ENCODE data around the gene C1QB. TPM values are rescaled to one million over a fixed set of nuclear protein-coding genes. Genes with fewer than 3 reads are reported as not detected.

Gene C1QB
- total RNA-seq, 1 donor from 2014 or later: not detected

- DNase-seq (ENCODE audit: low read depth, low spot score): no peak
Observed at GRCh38 chr1:22633697-22634463, 19.2 kb upstream of the C1QB start.

- no peak for DNase-seq (ENCODE audit: low read depth, low spot score)
Observed at GRCh38 chr1:22635436-22635835, 17.6 kb upstream of the C1QB start.

GRCh38 chr1:22636353-22636752, 16.7 kb upstream of the C1QB start, which contains the start of gene C1QA:
Gene C1QA, plus strand, starts transcription at chr1:22636628. Its CDS starts 989 bp downstream, at chr1:22637617.
- DNase-seq (ENCODE audit: low read depth, low spot score): no peak

DNA sequence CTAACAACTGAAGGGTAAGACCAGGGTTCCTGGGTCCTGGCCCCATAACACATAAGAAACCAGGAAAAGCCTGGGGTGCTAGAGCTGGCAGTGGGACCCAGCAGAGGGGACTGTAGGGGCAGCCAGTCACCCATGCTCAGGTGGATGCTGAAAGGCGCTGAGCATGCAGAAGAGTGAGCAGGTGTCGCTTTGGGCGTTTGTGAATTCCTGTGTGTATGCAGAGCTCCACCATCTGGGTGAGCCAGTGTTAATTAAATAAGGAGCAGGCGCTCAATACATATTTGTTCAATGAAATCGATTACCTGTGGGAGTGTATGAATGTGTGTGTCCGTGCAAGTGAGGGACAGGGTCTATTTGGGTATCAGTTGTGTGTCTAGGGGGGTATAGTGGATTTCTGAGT, 16.1 kb upstream of the C1QB start:
- DNase-seq (ENCODE audit: low read depth, low spot score): no peak

DNA sequence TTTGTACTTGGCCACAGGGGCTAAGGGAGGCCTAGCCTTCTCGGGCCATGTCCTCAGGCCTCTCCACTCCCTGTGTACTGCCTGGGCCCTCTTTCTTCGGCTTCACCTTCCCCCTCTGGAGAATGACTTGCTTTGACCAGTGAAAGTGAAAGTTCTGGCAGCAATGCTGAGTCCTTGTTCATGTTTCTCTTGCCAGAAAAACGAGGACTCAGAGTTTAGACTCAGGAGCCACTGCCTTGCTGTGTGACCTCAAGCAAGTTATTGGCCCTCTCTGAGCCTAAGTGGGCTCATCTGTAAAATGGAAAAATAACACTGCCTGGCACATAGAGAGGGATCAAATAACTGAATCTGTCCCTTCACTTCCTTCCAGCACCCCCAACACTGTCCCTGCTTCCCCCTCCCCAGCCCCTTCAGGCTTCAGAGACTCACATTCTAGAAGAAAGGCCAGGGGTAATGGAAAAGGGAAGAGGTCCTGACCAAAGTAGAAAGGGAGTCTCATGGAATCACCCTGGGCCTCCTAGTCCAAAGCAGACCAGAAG, 15.1 kb upstream of the C1QB start:
- DNase-seq (ENCODE audit: low read depth, low spot score): no peak

- no peak for DNase-seq (ENCODE audit: low read depth, low spot score)
Observed at GRCh38 chr1:22638476-22639234, 14.4 kb upstream of the C1QB start.

DNA sequence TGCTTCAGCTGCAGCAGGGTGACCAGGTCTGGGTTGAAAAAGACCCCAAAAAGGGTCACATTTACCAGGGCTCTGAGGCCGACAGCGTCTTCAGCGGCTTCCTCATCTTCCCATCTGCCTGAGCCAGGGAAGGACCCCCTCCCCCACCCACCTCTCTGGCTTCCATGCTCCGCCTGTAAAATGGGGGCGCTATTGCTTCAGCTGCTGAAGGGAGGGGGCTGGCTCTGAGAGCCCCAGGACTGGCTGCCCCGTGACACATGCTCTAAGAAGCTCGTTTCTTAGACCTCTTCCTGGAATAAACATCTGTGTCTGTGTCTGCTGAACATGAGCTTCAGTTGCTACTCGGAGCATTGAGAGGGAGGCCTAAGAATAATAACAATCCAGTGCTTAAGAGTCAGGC, 13.8 kb upstream of the C1QB start:
- DNase-seq (ENCODE audit: low read depth, low spot score): no peak

DNA sequence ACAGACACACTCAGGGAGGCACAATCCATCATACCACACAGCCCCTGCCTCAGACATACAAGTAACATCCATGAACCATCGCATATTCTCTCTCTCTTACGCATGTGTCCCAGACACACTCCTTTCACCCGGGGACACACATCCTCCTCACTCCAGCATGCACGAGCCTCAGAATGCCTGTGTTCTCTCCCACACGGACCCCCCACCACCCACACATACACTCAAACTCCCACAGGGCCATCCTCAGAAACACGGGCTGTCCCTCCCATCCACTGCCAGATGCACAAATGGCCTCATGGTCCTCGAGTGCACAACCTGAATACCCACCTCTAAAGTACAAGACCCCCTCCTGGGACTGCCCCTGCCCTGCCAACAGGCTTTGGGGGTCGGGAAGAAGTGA, 11.8 kb upstream of the C1QB start:
- no peak for DNase-seq (ENCODE audit: low read depth, low spot score)

GRCh38 chr1:22641906-22642636, 11.0 kb upstream of the C1QB start:
- DNase-seq (ENCODE audit: low read depth, low spot score): no peak

- DNase-seq (ENCODE audit: low read depth, low spot score): no peak
Observed at GRCh38 chr1:22643381-22643780, 9.7 kb upstream of the C1QB start, which contains the start of gene C1QC. Gene C1QC, plus strand, starts transcription at chr1:22643633. Its CDS starts 391 bp downstream, at chr1:22644024.

GRCh38 chr1:22643928-22644327, 9.1 kb upstream of the C1QB start:
- no peak for DNase-seq (ENCODE audit: low read depth, low spot score)

DNA sequence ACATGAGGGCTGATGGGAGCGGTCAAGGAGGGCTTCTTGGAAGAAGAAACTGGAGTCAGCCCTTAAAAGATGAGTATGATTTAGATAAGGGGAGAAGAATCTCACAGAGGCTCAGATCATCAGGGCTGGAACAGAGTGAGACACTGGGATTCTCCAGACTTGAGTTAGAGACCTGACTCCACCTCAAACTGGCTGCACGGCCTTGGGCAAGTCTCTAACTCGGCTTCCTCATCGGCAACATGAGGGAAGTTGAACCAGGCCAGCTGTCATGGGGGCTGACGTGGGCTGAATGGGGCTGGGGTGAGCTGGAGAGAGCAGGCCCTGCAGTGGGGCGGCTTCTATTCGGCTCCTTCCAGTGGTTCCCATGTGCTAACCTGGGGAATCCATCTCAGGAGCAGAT, 7.1 kb upstream of the C1QB start:
- DNase-seq (ENCODE audit: low read depth, low spot score): no peak

DNA sequence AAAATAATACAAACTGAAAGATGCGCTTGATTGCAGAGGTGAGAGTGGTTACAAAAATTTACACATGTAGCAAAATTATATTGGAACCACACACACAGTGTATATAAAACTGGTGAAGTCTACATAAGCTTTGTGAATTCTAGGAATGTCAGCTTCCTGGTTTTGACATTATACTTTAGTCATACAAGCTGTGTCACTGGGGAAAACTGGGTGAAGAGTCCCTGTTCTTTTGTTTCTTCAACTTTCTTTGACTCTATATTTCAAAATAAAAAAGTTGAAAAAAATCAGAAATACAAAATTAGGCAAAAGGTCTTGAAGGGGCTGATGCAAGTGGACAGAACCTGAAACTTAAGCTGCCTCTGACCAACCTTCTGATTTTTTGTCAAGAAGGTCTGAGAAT, 6.7 kb upstream of the C1QB start:
- no peak for DNase-seq (ENCODE audit: low read depth, low spot score)

DNA sequence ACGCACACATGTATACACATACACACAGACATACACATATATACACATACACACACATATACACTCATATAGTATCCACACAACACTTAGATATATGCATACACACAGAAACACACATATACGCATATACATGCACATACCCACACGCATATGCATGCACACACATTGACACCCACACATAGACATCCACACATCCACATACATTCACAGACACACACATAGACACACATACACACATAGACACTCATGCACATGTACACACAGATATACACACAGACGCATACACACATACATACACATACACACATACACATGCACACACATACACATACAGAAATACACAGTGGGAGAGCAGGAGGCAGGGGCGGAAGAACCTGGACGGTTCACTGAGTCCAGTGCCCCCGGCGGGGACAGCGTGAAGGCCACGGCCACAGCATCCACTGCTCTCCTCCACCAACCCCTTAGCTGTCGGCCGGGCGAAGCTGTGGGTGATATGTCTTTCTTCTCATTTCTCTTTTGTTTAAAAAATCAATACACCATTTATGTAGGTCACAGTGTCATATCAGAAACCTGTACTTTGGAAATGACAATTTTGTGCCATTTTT, 2.8 kb upstream of the C1QB start:
- DNase-seq (ENCODE audit: low read depth, low spot score): no peak

GRCh38 chr1:22651941-22652856, 837 bp upstream of the C1QB start:
- DNase-seq (ENCODE audit: low read depth, low spot score): no peak

- no peak for DNase-seq (ENCODE audit: low read depth, low spot score)
Observed at GRCh38 chr1:22654692-22655091, 1.7 kb downstream of the C1QB start.

- DNase-seq (ENCODE audit: low read depth, low spot score): no peak
Observed at GRCh38 chr1:22658385-22659163, 5.5 kb downstream of the C1QB start.

DNA sequence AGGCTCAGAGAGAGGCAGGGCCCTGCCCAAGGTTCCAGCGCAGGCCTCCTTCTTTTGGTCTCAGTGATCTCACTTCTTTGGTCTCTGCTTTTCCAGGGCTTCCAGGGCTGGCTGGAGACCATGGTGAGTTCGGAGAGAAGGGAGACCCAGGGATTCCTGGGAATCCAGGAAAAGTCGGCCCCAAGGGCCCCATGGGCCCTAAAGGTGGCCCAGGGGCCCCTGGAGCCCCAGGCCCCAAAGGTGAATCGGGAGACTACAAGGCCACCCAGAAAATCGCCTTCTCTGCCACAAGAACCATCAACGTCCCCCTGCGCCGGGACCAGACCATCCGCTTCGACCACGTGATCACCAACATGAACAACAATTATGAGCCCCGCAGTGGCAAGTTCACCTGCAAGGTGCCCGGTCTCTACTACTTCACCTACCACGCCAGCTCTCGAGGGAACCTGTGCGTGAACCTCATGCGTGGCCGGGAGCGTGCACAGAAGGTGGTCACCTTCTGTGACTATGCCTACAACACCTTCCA, 7.7 kb downstream of the C1QB start:
- no peak for DNase-seq (ENCODE audit: low read depth, low spot score)

GRCh38 chr1:22661880-22662279, 8.8 kb downstream of the C1QB start:
- no peak for DNase-seq (ENCODE audit: low read depth, low spot score)

Data from pulmonary artery endothelial cell (primary cell).